AG04450 (cell line): ENCODE measurements around the gene MID1. TPM values are rescaled to one million over a fixed set of nuclear protein-coding genes. Genes with fewer than 3 reads are reported as not detected.

Source experiments
- CTCF ChIA-PET: fragments of 300-600, 350-600 bp; formaldehyde crosslinking; extraction: SDS; loops from one replicate; lab custom pipeline; 2022; ENCODE audit warnings: antibody characterized with exemption, inconsistent platforms; lab: Charles Lee
- POLR2A ChIA-PET: fragments of 350-600 bp; formaldehyde crosslinking; extraction: SDS; loops from one replicate; lab custom pipeline; 2021; ENCODE audit warnings: antibody characterized with exemption, inconsistent platforms; lab: Yijun Ruan, JAX
- DNase-seq: peaks from one replicate; pipeline ENCODE4 v3.0.0-alpha.2; 2011; ENCODE audit warnings: low read depth, low spot score
- H3K27ac ChIP-seq: one replicate; pipeline ENCODE4 v1.5.1; 2012; ENCODE audit warnings: low read depth, low read length, control low read depth
- H3K27me3 ChIP-seq: one replicate; pipeline ENCODE4 v1.6.0; 2012; ENCODE audit warnings: low read length; ENCODE audit not compliant: control insufficient read depth, insufficient read depth
- H3K4me3 ChIP-seq: 2 replicates; pipeline ENCODE4 v1.5.1; 2011; ENCODE audit warnings: mild to moderate bottlenecking, low read depth, low read length, control low read depth
- H3K9me3 ChIP-seq: 2 replicates; pipeline ENCODE4 v1.5.1; 2012; ENCODE audit warnings: low read length; ENCODE audit not compliant: control insufficient read depth, insufficient read depth
- polyA plus RNA-seq: library from polyadenylated mRNA; depleted of rRNA; stranded (reverse); fragments of >200 nt; gene quantifications from 2 replicates; pipeline ENCODE4 v1.2.3, GENCODE V29; 2011
- TF ChIP-seq, protein P1 (sequence below): IDR thresholded peaks from 2 replicates; pipeline ENCODE4 v1.5.1; 2011; ENCODE audit warnings: low read depth, low read length, control low read depth, inconsistent platforms

Gene MID1
- polyA plus RNA-seq, 1 experiment: 37.5 TPM

DNA sequence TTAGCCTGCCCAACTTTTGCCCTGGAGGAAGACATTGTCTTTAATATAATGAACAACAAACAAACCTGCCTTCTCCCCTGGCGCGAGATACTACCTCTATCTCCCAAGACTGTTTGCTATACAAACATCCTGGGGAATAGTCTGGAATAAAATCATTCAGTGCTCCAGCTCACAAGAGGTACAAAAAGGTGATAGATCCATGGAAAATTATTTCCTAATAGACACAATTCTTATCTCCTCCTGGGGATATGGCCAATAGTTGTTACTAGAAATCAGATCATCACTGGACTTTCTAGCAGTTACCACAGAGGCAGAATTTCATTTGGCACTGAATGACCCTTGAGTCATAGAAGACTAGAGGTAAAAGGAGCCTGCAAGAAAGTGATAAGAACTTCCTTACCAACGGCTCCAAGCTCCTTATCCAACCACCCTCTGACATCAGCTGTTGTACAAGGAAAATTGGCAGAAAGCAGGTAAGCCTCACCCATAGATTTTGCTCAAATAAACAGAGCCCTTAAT, 38.1 kb downstream of the MID1 start:
- peaks cover 9% of the 10 kb centered on the region for H3K9me3 ChIP-seq
- POLR2A ChIA-PET: no interaction called here
- no peak for DNase-seq
- H3K4me3 ChIP-seq: no peak overlapping the region
- H3K27ac ChIP-seq: no peak overlapping the region
- CTCF ChIA-PET: no interaction called here
- no peaks in the 10 kb centered on the region for H3K27me3 ChIP-seq
- TF ChIP-seq, protein P1, sequence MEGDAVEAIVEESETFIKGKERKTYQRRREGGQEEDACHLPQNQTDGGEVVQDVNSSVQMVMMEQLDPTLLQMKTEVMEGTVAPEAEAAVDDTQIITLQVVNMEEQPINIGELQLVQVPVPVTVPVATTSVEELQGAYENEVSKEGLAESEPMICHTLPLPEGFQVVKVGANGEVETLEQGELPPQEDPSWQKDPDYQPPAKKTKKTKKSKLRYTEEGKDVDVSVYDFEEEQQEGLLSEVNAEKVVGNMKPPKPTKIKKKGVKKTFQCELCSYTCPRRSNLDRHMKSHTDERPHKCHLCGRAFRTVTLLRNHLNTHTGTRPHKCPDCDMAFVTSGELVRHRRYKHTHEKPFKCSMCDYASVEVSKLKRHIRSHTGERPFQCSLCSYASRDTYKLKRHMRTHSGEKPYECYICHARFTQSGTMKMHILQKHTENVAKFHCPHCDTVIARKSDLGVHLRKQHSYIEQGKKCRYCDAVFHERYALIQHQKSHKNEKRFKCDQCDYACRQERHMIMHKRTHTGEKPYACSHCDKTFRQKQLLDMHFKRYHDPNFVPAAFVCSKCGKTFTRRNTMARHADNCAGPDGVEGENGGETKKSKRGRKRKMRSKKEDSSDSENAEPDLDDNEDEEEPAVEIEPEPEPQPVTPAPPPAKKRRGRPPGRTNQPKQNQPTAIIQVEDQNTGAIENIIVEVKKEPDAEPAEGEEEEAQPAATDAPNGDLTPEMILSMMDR: no peak

DNA sequence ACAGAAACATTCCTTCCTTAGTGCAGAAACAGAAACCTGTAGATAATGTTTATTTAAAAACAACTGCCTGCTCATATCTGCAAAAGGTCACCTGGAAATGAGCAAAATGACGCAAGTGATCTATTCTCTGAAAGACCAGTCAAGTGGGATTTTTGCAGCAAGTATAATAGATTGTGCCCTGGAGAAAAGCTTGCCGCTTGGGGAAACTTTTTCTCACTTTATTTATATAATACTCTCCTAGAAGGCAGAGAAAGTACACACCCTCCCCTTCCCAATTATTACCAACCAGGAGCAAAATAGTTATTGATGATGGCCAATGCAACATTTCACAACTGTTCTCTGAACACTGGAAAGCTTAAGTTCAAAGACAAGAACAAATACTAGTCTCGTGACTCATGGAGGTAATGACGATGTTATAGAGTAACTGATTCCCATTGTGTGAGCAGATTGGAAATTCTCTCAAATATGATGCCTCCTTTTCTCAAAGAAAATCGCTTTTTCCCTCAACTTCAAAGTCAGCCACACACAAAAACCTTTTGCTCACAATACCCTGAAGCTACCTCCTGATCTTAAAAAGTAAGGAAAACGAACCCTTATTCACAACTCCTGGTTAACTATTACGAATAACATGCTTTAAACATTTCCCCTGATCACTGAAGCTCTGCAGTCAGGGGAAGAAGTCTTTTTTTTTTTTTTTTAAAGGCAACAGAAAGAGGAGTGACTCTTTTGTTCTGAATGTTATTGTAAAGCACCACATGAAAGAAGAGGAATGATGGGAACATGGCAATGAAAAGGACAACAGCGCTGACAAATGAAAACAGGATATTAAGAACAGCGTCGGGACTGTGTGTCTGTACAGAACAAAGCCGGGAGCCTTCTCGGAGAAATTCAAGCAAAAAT, 41.0 kb downstream of the MID1 start:
- Histone ChIP-seq H3K9me3 (peaks cover 5% of the 10 kb centered on the region; the same call in 1 of the 2 replicates), H3K27me3 (no peaks in the 10 kb centered on the region), H3K4me3 (peak overlapping the region; percentile 5; the same call in 1 of the 2 replicates), H3K27ac (peak overlapping the region; percentile 73)
- DNase-seq: peak; percentile 24
- ChIA-PET CTCF (no interaction called here), POLR2A (no interaction called here)
- TF ChIP-seq, protein P1: no peak

- ChIA-PET CTCF (no interaction called here), POLR2A (no interaction called here)
- Histone ChIP-seq H3K27ac (no peak overlapping the region), H3K9me3 (no peaks in the 10 kb centered on the region), H3K27me3 (no peaks in the 10 kb centered on the region), H3K4me3 (no peak overlapping the region; the same call in 1 of the 2 replicates)
- TF ChIP-seq, protein P1: no peak
- no peak for DNase-seq
These were observed 41.9 kb downstream of the MID1 start for GRCh38 chrX:10578527-10578926.

DNA sequence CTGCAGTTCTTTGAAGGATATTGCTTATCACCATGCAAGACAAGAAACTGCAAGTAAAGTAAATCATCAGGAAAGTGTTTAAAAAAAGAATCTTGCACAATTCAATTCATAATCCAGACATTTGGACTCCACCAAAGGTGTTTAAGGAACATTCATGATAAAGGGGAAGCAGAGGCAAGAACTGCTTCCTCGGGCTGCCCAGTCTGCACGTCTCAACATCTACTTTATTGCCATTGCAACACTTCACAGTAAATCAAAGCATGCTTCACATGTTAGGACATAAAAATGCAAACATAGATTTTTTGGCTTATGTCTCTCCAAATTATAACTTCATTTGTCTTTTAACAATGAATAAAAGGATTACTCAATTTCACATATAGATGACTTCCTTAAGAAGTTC, 42.5 kb downstream of the MID1 start:
- TF ChIP-seq, protein P1: no peak
- no peaks in the 10 kb centered on the region for H3K9me3 ChIP-seq
- ChIA-PET POLR2A (no interaction called here), CTCF (no interaction called here)
- DNase-seq: no peak
- no peak overlapping the region for H3K4me3 ChIP-seq
- no peaks in the 10 kb centered on the region for H3K27me3 ChIP-seq
- H3K27ac ChIP-seq: no peak overlapping the region

DNA sequence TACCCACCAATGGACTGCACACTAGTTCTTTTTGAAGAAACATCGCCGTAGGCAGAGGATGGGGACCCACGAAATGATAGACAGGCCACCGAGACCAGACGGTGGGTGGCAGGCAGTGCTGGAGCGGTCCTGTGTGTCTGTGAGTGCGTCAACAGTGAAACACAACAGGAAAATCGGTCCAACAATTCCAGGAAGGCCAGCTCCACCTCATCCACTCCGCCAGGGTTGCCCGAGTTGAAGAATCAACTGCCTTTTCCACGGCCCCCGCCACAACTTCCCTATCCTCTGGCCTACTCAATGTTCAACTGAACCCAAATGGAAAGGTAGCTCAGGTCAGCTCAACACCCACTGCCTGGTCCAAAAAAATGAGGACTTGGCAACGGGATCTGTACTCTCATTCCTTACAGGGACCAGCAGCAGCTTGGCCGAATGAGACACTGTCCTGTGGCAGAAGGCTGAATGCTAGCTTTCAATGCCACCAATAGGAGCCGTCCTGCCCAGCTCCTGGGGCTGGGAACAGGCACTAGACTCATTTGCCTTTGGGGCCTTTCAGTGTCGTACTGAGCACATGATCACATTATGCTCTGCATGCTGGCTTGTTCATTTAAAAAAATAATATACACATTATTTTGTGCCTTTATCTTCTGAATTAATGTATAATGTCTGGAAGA, 43.5 kb downstream of the MID1 start:
- no peak overlapping the region for H3K4me3 ChIP-seq
- H3K27me3 ChIP-seq: no peaks in the 10 kb centered on the region
- ChIA-PET POLR2A (no interaction called here), CTCF (no interaction called here)
- TF ChIP-seq, protein P1: no peak
- no peak for DNase-seq
- H3K9me3 ChIP-seq: no peaks in the 10 kb centered on the region
- H3K27ac ChIP-seq: no peak overlapping the region
